Endothelial cell of umbilical vein (primary cell): ENCODE measurements around the gene DUSP11.

ENCODE experiments used
- CTCF ChIP-seq, 2 donors: IDR thresholded peaks; 1 replicate in 1 of 2; 2 replicates in 1 of 2; pipeline ENCODE4 v1.5.1; 2011; ENCODE audit warnings: low read length in 2 of 2, mild to moderate bottlenecking in 2 of 2, moderate library complexity in 2 of 2, control low read depth in 1 of 2, inconsistent platforms in 1 of 2, low read depth in 1 of 2; ENCODE audit not compliant: insufficient read depth in 1 of 2; ENCODE audit errors: extremely low read depth in 1 of 2
- EZH2 ChIP-seq: IDR thresholded peaks from 2 replicates; pipeline ENCODE4 v1.6.1; 2012; ENCODE audit warnings: borderline replicate concordance, low read depth, mild to moderate bottlenecking, moderate library complexity, low read length, inconsistent platforms; ENCODE audit not compliant: severe bottlenecking
- FOS ChIP-seq: IDR thresholded peaks from 2 replicates; pipeline ENCODE4 v1.6.1; 2011; ENCODE audit warnings: mild to moderate bottlenecking, low read length, moderate library complexity, borderline replicate concordance; ENCODE audit not compliant: insufficient read depth
- GATA2 ChIP-seq: IDR thresholded peaks from 2 replicates; pipeline ENCODE4 v1.7.0; 2011; ENCODE audit warnings: low read depth, mild to moderate bottlenecking, moderate library complexity, mixed read lengths, low read length; ENCODE audit not compliant: insufficient read length, insufficient read depth
- JUN ChIP-seq: IDR thresholded peaks from 2 replicates; pipeline ENCODE4 v1.6.1; 2011; ENCODE audit warnings: borderline replicate concordance, low read depth; ENCODE audit not compliant: insufficient read length, insufficient read depth
- MAX ChIP-seq: IDR thresholded peaks from 2 replicates; pipeline ENCODE4 v1.6.1; 2011; ENCODE audit not compliant: insufficient read depth, insufficient read length
- MYC ChIP-seq: IDR thresholded peaks from one replicate; pipeline ENCODE4 v1.6.1; 2011; ENCODE audit warnings: mild to moderate bottlenecking, low read depth, low read length
- POLR2A ChIP-seq: IDR thresholded peaks from 2 replicates; pipeline ENCODE4 v1.6.1; 2012; ENCODE audit warnings: low read depth, mild to moderate bottlenecking, control low read depth, low read length
- POLR2AphosphoS5 ChIP-seq: IDR thresholded peaks from 2 replicates; pipeline ENCODE4 v1.6.1; 2012; ENCODE audit warnings: low read depth, mild to moderate bottlenecking, control low read depth, low read length, moderate library complexity; ENCODE audit not compliant: insufficient read depth

DNA sequence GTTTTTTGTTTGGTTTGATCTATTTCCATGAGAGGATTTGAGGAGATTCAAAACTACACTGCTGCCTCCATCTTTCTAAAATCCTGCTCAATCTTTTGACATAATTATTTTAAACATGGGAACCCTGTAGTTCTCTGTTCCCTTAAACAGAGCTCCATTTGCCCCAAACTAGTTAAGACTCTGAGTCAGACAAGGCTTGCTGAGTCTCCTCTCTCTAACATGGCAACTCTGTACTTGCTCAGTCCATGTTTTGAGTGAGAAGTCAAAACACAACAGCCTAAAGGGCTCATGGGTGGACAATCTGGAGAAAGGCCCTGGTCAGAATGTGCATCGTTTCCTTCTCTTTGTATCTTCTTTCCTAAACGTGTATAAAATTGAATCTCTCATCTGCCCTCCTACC, 41.8 kb upstream of the DUSP11 start:
- TF ChIP-seq POLR2A (no peak), CTCF (IDR thresholded peaks at IDR 0.05; ENCODE audit: extremely low read depth in 1 of 2, insufficient read depth in 1 of 2, low read depth in 1 of 2, low read length in 2 of 2) (no peak), MYC (no peak), POLR2AphosphoS5 (no peak), MAX (no peak), EZH2 (no peak), GATA2 (no peak), FOS (no peak), JUN (no peak)
